B cell (primary cell): ENCODE data around the gene KCNAB3. TPM values are rescaled to one million over a fixed set of nuclear protein-coding genes. Genes with fewer than 3 reads are reported as not detected.

Source experiments
- ATAC-seq: fragments of 200-7000 bp; cut with Tn5 transposase; one replicate; pipeline ENCODE4 v1.10.0; 2021; ENCODE audit warnings: low read depth, mild to moderate bottlenecking, moderate number of reproducible peaks, moderate library complexity
- CTCF ChIA-PET: fragments of 350-600 bp; sonication (Branson Sonifier 250); formaldehyde crosslinking; loops from one replicate; lab custom pipeline; 2021; ENCODE audit warnings: antibody characterized with exemption, inconsistent platforms; lab: Charles Lee
- POLR2A ChIA-PET: fragments of 350-600 bp; sonication (Branson Sonifier 250); formaldehyde crosslinking; loops from one replicate; lab custom pipeline; 2021; ENCODE audit warnings: antibody characterized with exemption; lab: Charles Lee
- DNase-seq: peaks from one replicate; pipeline ENCODE4 v3.0.0; 2013
- H2AFZ ChIP-seq: 2 replicates; pipeline ENCODE4 v1.6.1; 2012; ENCODE audit warnings: mild to moderate bottlenecking, low read depth, low read length; ENCODE audit not compliant: insufficient read depth, poor library complexity, severe bottlenecking
- H3K27ac ChIP-seq, 2 donors: 1 replicate in 1 of 2; 2 replicates in 1 of 2; pipeline ENCODE4 v1.5.1; 2012 to 2013; ENCODE audit warnings: low read length in 2 of 2, mild to moderate bottlenecking in 2 of 2, moderate library complexity in 1 of 2
- H3K27me3 ChIP-seq, 4 experiments: fragments of 200-600 bp in 1 of 4; sonication (generic) in 1 of 4; replicated peaks in 1 of 4; 1 replicate in 2 of 4; 2 replicates in 2 of 4; pipeline versions ENCODE4 v1.6.1 to v1.7.0; 2013 to 2016; ENCODE audit warnings: low read length in 3 of 4, mild to moderate bottlenecking in 2 of 4, mixed read lengths in 1 of 4, moderate library complexity in 1 of 4; ENCODE audit not compliant: insufficient read depth in 4 of 4, control insufficient read depth in 3 of 4; ENCODE audit errors: control extremely low read depth in 1 of 4
- H3K36me3 ChIP-seq, 2 experiments: replicated peaks in 1 of 2; 1 replicate in 1 of 2; 2 replicates in 1 of 2; pipeline versions ENCODE4 v1.6.1 to v1.7.1; 2013; ENCODE audit warnings: low read length in 1 of 2; ENCODE audit not compliant: insufficient read depth in 2 of 2, control insufficient read depth in 1 of 2; ENCODE audit errors: control extremely low read depth in 1 of 2, extremely low read depth in 1 of 2
- H3K4me1 ChIP-seq, 2 donors: fragments of 200-600 bp in 1 of 2; sonication (generic) in 1 of 2; 1 replicate in 1 of 2; 2 replicates in 1 of 2; pipeline versions ENCODE4 v1.5.1 to v1.6.1; 2013 to 2017; ENCODE audit warnings: low read length in 2 of 2; ENCODE audit not compliant: control insufficient read depth in 2 of 2, insufficient read depth in 2 of 2
- H3K4me2 ChIP-seq: replicated peaks from 2 replicates; pipeline ENCODE3; 2012; ENCODE audit warnings: mild to moderate bottlenecking, low read depth, low read length; ENCODE audit not compliant: poor library complexity, severe bottlenecking
- H3K4me3 ChIP-seq, 5 experiments: fragments of 200-600 bp in 1 of 5; sonication (generic) in 1 of 5; 1 replicate in 3 of 5; 2 replicates in 2 of 5; pipeline versions ENCODE4 v1.5.1 to v1.7.0; 2011 to 2016; ENCODE audit warnings: low read length in 4 of 5, mild to moderate bottlenecking in 4 of 5, low read depth in 2 of 5, control low read depth in 1 of 5, moderate library complexity in 1 of 5; ENCODE audit not compliant: insufficient read depth in 1 of 5; ENCODE audit errors: control extremely low read depth in 1 of 5, extremely low read depth in 1 of 5
- H3K79me2 ChIP-seq: fragments of 200-600 bp; sonication (generic); one replicate; pipeline ENCODE4 v1.6.0; 2016; ENCODE audit warnings: low read length; ENCODE audit not compliant: control insufficient read depth, insufficient read depth
- H3K9ac ChIP-seq: fragments of 200-600 bp; sonication (generic); 2 replicates; pipeline ENCODE4 v1.6.1; 2017; ENCODE audit warnings: mild to moderate bottlenecking, low read length, moderate library complexity
- H3K9me3 ChIP-seq, 3 donors: one replicate each; pipeline versions ENCODE4 v1.6.1 to v1.7.1; 2013; ENCODE audit warnings: low read length in 2 of 3; ENCODE audit not compliant: control insufficient read depth in 2 of 3, insufficient read depth in 1 of 3; ENCODE audit errors: control extremely low read depth in 1 of 3
- H4K20me1 ChIP-seq: 2 replicates; pipeline ENCODE4 v1.6.0; 2012; ENCODE audit warnings: mild to moderate bottlenecking, low read length; ENCODE audit not compliant: insufficient read depth, control insufficient read depth, poor library complexity, severe bottlenecking
- H3K27ac Mint-ChIP-seq: one replicate; pipeline ENCODE4 v1.8.0; 2021; ENCODE audit warnings: mixed read lengths
- H3K27me3 Mint-ChIP-seq: one replicate; pipeline ENCODE4 v1.8.0; 2021; ENCODE audit warnings: mixed read lengths
- H3K4me1 Mint-ChIP-seq: one replicate; pipeline ENCODE4 v1.8.0; 2021; ENCODE audit warnings: mixed read lengths
- H3K4me3 Mint-ChIP-seq: one replicate; pipeline ENCODE4 v1.8.0; 2021; ENCODE audit warnings: mixed read lengths
- H3K9me3 Mint-ChIP-seq: one replicate; pipeline ENCODE4 v1.8.0; 2022; ENCODE audit warnings: mixed read lengths; ENCODE audit not compliant: insufficient read depth
- CTCF ChIP-seq: fragments of 200-600 bp; IDR thresholded peaks from one replicate; pipeline ENCODE4 v1.8.0; 2022; ENCODE audit warnings: antibody characterized with exemption, mild to moderate bottlenecking
- EZH2 ChIP-seq: IDR thresholded peaks from 2 replicates; pipeline ENCODE4 v1.6.1; 2012; ENCODE audit warnings: borderline replicate concordance, low read depth, mild to moderate bottlenecking, moderate library complexity, low read length; ENCODE audit not compliant: insufficient read depth, poor library complexity, severe bottlenecking
- WGBS: methylation state at CpG from one replicate; pipeline ENCODE4 v1.1.5; 2013; ENCODE audit warnings: missing lambda C conversion rate; ENCODE audit not compliant: insufficient coverage; 5-methylcytosine and 5-hydroxymethylcytosine counted together
- intact Hi-C: fragments of 100-400 bp; cut with micrococcal nuclease; formaldehyde crosslinking; loops from one replicate; pipeline ENCODE4 v1.10.0; 2022
- polyA plus RNA-seq: library from polyadenylated mRNA; depleted of rRNA; stranded (reverse); fragments of >200 nt; gene quantifications from 2 replicates; pipeline ENCODE4 v1.2.3, GENCODE V29; 2012
- total RNA-seq, 2 donors: library from RNA; stranded (reverse); fragments of 120-200 nt in 1 of 2; gene quantifications; 1 replicate in 1 of 2; 2 replicates in 1 of 2; pipeline versions ENCODE4 v1.2.3 to v1.2.4, GENCODE V29; 2013 to 2022

The KCNAB3 gene
- total and polyA plus RNA-seq, 2 donors (not counting 1 experiment from before 2014, with no cell fraction given): 11.4 to 16.3 TPM

GRCh38 chr17:7885367-7886226, 44.1 kb downstream of the KCNAB3 start:
- WGBS: 1% methylated on average over 47 of the region's 64 CpGs
- Histone ChIP-seq H3K9ac (peak overlapping the region; percentile 68), H3K4me2 (peak overlapping the region; percentile 86), H3K9me3 (no peaks in the 10 kb centered on the region), H3K4me3 (peak overlapping the region; percentile 63 to 81 (median 72)), H3K4me1 (peaks cover 32 to 47% of the 10 kb centered on the region in 2 donors), H3K36me3 (peaks cover 0 to 2% of the 10 kb centered on the region in 2 experiments), H3K27me3 (no peaks in the 10 kb centered on the region), H2AFZ (peak overlapping the region; percentile 69), H3K79me2 (peaks cover 14% of the 10 kb centered on the region), H3K27ac (peak overlapping the region; percentile 46 to 68), H4K20me1 (no peaks in the 10 kb centered on the region)
- Mint-ChIP-seq H3K9me3 (no peaks in the 10 kb centered on the region), H3K4me3 (no peak overlapping the region), H3K27me3 (no peaks in the 10 kb centered on the region), H3K4me1 (peaks cover 3% of the 10 kb centered on the region), H3K27ac (no peak overlapping the region)
- ChIA-PET POLR2A (interaction anchor here (0.7 to 1.4 kb wide), 5 partner anchors 29 to 52 kb away, joined by 3 to 8 read pairs (median 4); partner anchors contain the start of genes NAA38 and RNF227), CTCF (interaction anchor here (0.6 to 1.4 kb wide), 8 partner anchors 17 to 171 kb away, joined by 3 to 5 read pairs (median 3); partner anchors contain the start of genes CYB5D1, NAA38 and RNF227)
- ATAC-seq: peak; percentile 25
- intact Hi-C loops: loop anchor here (10.0 kb wide), 1 partner anchor 141 kb away; no protein-coding TSS in a partner anchor
- TF ChIP-seq EZH2 (no peak), CTCF (no peak)
- DNase-seq: peak; percentile 64
